ENCODE results near the gene SLFN13.
"Not testable (repeated sequence)": the region's sequence is repeated elsewhere in the genome, so short reads cannot be mapped to it uniquely, and the experiment has no call there.

Gene SLFN13, protein sequence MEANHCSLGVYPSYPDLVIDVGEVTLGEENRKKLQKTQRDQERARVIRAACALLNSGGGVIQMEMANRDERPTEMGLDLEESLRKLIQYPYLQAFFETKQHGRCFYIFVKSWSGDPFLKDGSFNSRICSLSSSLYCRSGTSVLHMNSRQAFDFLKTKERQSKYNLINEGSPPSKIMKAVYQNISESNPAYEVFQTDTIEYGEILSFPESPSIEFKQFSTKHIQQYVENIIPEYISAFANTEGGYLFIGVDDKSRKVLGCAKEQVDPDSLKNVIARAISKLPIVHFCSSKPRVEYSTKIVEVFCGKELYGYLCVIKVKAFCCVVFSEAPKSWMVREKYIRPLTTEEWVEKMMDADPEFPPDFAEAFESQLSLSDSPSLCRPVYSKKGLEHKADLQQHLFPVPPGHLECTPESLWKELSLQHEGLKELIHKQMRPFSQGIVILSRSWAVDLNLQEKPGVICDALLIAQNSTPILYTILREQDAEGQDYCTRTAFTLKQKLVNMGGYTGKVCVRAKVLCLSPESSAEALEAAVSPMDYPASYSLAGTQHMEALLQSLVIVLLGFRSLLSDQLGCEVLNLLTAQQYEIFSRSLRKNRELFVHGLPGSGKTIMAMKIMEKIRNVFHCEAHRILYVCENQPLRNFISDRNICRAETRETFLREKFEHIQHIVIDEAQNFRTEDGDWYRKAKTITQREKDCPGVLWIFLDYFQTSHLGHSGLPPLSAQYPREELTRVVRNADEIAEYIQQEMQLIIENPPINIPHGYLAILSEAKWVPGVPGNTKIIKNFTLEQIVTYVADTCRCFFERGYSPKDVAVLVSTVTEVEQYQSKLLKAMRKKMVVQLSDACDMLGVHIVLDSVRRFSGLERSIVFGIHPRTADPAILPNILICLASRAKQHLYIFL

DNA sequence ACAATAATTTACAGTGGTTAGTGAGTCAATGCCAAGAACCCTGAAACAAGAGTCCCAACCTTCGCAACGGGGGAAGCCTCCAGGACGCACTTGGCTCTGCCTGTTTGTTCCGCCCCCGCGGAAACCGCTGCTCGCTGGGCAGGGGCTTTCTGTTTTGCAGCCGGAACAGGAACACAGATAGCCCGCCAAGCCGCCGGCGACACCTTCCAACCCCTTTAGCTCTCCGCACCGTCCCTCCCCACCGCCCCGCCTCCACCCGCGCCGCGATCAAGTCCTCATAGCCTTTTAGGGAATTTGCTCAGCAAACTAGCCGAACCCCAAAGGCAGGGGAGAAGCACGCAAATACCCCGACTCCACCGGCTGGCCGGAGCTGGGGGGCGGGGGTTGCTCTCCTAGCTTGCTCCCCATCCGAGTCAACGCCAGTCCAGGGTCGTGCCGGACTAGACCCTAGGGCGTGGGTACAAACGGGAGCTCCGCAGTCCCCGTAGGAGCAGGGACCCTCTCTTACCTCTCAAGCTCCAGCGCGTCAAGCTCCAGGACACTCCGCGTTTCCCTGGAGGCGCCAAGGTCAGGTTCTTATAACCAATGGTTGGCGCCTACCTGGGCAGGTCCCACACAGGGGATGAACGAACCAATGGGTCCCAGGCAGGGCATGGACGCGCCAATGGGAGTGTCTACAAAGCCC lies at the start of gene SLFN13:
SLFN13 (minus strand) TSS at position 553 of the 685 bp plus-strand sequence. CDS start 3,086 bp downstream, outside the sequence.
- DNase-seq, result no peak

GRCh38 chr17:35496451-35497290 lies 48.1 kb upstream of the SLFN13 start:
- DNase-seq, result no peak

GRCh38 chr17:35493040-35493439 lies 44.5 kb upstream of the SLFN13 start:
- no peak for DNase-seq

- DNase-seq, result no peak
These were observed 42.9 kb upstream of the SLFN13 start for GRCh38 chr17:35491417-35491816.

DNA sequence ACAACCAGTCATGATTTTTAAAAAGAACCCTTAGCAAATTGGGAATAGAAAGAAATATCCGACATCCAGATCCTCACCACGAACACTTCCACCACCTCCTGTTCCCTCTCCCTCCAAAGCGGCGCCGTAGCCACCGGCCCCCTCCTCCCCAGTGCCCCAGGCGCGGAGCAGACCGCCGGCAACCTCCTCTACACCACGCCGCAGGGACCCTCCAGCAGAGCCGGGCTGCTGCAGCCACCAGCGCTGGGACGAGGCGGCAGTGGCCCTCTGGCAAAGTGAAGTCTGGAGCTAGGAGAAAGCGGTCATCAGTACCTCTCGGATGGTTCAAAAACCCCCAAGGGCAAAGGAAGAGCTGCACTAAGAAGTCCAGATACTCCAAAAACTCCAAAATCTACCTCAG lies 41.4 kb upstream of the SLFN13 start:
- DNase-seq, result no peak

DNA sequence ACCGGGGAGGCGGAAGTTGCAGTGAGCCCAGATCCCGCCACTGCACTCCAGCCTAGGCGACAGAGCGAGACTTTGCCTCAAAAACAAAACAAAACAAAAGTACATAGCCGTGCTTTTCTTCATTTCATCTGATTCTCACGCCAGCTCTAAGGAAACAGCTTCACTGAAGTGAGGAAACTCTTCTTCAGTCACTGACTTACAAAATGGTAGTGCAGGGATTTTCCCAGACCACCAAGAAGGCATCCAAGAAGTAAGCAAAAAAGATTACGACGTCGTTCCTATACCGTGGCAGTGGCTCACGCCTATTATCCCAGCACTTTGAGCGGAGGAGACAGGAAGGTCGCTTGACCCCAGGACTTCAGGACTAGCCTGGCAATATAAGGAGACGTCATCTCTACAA lies 40.4 kb upstream of the SLFN13 start:
- no peak for DNase-seq

DNA sequence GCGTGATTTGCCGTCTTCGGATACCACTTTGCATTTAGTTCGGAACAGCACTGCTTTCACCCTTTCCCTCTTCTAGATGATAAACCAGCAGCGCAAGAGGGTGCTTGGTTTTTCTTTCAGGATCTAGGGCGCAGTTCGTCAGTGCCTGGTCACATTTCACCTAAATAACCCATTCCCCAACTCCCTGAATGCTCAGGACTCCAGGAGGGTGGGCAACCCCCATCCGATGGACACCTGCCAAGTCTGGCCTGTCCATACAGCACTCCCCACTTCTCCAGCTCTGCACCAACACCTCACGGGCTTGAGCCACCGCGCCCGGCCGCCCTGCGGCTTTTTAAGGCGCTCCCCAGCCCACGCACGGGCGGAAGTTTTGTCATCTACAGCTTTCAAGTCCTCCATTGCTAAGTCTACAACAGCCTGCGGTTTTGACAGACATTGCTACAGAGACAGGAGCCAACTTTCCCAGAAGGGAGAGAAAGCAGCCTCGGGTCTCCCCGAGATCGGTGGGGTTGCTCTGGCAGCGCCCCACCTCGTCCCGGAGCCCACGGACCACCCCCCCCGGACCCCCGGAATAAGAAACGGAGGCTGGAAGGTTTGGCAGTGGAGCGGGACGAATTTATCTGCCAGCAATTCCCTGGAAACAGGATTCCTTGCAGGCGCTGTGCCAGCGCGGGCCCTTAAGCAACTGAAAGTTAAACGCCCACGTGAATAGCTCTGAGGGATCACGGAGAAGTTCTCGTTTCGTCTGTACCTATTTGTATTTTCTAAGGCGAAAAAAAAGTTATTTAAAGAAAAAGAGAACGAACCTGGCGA lies 38.6 kb upstream of the SLFN13 start:
- no peak for DNase-seq

DNA sequence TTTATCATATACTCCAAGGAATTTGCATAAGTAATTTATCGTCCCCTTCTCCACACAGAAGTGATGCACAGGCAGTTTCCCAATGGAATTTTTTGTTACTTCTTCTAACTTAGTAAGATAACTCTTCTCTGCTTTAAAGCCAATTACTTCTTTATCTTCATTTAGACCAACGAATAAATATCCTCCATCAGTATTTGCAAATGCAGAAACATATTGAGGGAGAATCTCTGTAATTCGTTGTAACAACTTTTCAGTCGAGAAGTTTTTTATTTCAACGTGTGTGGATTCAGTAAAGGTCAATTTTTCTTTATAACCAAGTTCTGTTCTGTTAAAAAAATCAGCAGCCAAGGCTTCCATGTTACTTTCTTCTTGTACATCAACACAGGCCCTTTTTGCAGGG lies 30.7 kb upstream of the SLFN13 start:
- DNase-seq, result no peak

DNA sequence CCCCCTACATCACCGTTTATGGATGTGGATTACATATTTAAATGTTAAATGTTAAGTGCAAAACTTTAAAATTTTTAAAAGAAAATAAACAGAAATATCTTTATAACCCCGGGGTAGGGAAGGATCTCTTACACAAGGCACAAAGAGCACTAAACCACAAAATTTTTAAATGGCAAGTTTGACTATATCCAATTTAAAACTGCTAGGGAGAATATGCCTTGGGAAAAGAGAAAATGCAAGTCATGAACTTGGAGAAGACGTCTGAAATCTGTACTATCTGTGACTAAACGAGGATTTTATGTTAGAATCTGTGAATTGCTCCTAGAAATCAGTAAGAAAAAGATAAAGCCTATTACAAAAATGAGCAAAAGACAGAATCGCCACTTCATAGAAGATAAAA lies 28.7 kb upstream of the SLFN13 start:
- DNase-seq, result no peak

GRCh38 chr17:35476283-35476820 lies 27.8 kb upstream of the SLFN13 start:
- no peak for DNase-seq

DNA sequence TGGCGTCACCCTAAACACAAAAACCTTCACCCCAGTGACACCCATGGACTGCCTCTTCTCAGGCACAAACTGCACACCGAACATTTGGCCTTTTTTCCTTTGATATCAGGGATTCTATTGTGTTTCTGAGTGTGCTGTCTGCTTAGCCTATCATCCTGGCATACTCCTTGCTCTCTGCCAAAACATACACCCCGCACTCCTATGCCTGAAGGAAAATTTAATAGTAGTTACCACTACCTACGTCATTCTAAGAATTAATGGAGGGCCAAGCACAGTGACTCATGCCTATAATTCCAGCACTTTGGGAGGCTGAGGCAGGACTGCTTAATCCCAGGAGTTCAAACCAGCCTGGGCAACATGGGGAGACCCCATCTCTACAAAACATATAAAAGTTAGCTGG lies 19.9 kb upstream of the SLFN13 start:
- DNase-seq, result no peak

- DNase-seq, result no peak
These were observed 19.3 kb upstream of the SLFN13 start for GRCh38 chr17:35467824-35468223.

DNA sequence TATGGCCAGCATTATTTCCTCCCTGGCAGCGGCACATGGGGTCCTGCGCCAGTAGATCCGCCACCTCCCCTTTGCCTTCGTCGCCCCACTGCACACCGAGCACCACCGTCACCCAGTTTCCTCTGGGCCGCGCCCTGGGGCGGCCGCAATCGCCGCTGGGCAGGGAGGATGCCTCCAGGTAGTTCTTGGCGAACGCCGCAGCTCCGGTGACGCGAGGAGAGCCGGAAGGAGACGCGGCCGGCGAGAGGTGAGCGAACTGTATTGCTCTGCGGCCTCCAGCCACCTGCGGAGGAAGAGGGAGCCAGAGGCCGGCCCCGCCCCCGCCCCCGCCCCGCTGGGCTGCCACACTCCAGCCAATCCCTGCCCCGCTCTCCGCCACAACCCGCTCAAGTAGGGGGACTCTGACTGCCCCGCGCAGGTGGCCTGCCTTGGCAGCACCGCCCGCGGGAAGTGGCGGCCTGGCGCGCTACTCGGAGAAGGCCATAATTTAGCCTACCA lies 11.8 kb upstream of the SLFN13 start:
- no peak for DNase-seq

GRCh38 chr17:35454035-35454434 lies 5.5 kb upstream of the SLFN13 start:
- DNase-seq, result not testable (repeated sequence)

DNA sequence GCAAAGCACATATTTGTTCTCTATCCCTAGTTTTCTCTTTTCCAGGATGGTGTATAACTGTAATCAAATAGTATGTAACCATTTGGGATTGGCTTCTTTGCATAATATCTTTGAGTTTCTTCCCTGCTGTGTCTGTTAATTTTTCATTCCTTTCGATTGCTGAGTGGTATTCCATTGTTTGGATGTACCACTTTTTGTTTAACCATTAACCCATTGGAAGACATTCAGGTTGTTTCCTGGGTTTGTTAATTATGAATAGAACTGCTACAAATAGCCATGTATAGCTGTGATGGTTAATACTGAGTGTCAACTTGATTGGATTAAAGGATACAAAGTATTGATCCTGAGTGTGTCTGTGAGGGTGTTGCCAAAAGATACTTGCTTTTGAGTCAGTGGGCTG lies 4.6 kb upstream of the SLFN13 start:
- no peak for DNase-seq

- no peak for DNase-seq
These were observed 885 bp upstream of the SLFN13 start for GRCh38 chr17:35449371-35449931.

GRCh38 chr17:35448899-35449227 lies 297 bp upstream of the SLFN13 start:
- no peak for DNase-seq

- no peak for DNase-seq
These were observed 1.1 kb downstream of the SLFN13 start for GRCh38 chr17:35447499-35447898.

DNA sequence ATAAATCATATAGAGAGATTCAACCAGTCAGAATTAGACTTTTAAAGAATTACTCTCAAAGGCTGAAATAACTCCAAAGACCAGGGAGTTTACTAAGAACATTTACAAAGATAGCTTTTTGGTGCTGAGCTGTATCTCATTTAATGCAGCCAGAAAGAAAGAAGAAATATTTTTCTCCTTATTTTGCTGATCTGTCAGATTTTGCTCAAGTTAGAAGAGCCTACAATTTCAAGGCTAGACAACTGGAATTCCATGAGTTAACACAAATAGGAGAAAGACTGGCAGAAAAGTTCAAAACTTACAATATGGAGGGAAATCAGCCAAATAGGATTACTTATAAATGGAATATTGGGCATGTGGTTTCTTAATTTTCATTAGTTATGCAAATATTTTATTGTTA lies 10.1 kb downstream of the SLFN13 start:
- no peak for DNase-seq

- no peak for DNase-seq
These were observed 15.3 kb downstream of the SLFN13 start for GRCh38 chr17:35433075-35433894.
